Upper lobe of left lung (tissue), 6 donors: ENCODE data around the gene CCNY. TPM values are rescaled to one million over a fixed set of nuclear protein-coding genes. Genes with fewer than 3 reads are reported as not detected.

ENCODE experiments used
- ATAC-seq, 2 donors: fragments of 200-7000 bp; cut with Tn5 transposase; one replicate each; pipeline ENCODE4 v1.9.1; 2022; ENCODE audit warnings: mild to moderate bottlenecking in 2 of 2, moderate library complexity in 2 of 2; ENCODE audit not compliant: low FRiP score in 2 of 2
- DNase-seq, 2 donors: peaks; one replicate each; pipeline ENCODE4 v3.0.0-alpha.2; 2019 to 2020
- H3K27ac ChIP-seq, 4 donors: fragments of 200-600 bp; sonication (generic); one replicate each; pipeline ENCODE4 v1.5.1; 2016 to 2019
- H3K27me3 ChIP-seq, 4 donors: fragments of 200-600 bp; sonication (generic); one replicate each; pipeline ENCODE4 v1.5.1; 2017 to 2019
- H3K36me3 ChIP-seq, 4 donors: fragments of 200-600 bp; sonication (generic); one replicate each; pipeline ENCODE4 v1.5.1; 2016 to 2019
- H3K4me1 ChIP-seq, 4 donors: fragments of 200-600 bp; sonication (generic); one replicate each; pipeline ENCODE4 v1.5.1; 2018 to 2019
- H3K4me3 ChIP-seq, 4 donors: fragments of 200-600 bp; sonication (generic); one replicate each; pipeline ENCODE4 v1.5.1; 2017 to 2019; ENCODE audit warnings: mild to moderate bottlenecking in 2 of 4, moderate library complexity in 1 of 4
- H3K9me3 ChIP-seq, 4 donors: fragments of 200-600 bp; sonication (generic); one replicate each; pipeline ENCODE4 v1.5.1; 2018 to 2019
- EP300 ChIP-seq, 4 donors: sonication (generic); formaldehyde crosslinking; IDR thresholded peaks; one replicate each; pipeline ENCODE4 v1.5.1; 2017; ENCODE audit warnings: antibody characterized with exemption in 4 of 4, control low read depth in 2 of 4
- POLR2A ChIP-seq, 4 donors: fragments of 450-650 bp; IDR thresholded peaks; one replicate each; pipeline ENCODE4 v1.5.1; 2016 to 2017; ENCODE audit warnings: antibody characterized with exemption in 4 of 4, mild to moderate bottlenecking in 2 of 4
- POLR2AphosphoS5 ChIP-seq, 2 donors: sonication (generic); formaldehyde crosslinking; IDR thresholded peaks; one replicate each; pipeline ENCODE4 v1.5.1; 2017; ENCODE audit warnings: antibody characterized with exemption in 2 of 2
- WGBS, 2 donors: methylation state at CpG; one replicate each; pipeline ENCODE4 v1.1.5; 2017 to 2018; 5-methylcytosine and 5-hydroxymethylcytosine counted together
- total RNA-seq, 6 donors: library from RNA; depleted of rRNA in 4 of 6; stranded (reverse); fragments of >200 nt in 4 of 6; gene quantifications; one replicate each; pipeline versions ENCODE4 v1.1.0 to v1.2.1, GENCODE V29; 2016 to 2021
- TF ChIP-seq, protein P1 (sequence below), 6 experiments: fragments of 450-650 bp in 4 of 6; fragments of 200-600 bp in 2 of 6; sonication (generic) in 2 of 6; IDR thresholded peaks; one replicate each; pipeline ENCODE4 v1.5.1; 2016 to 2019; ENCODE audit warnings: antibody characterized with exemption in 6 of 6
- donor health status: DM: no; HTN: no; CAD: no; lungs with moderate emphysema.
- donor health status: DM: no; HTN: yes; CAD: no; lungs with severe emphysema.

CCNY gene
- total RNA-seq, 6 donors from 2014 or later, result 22.0 to 80.8 (median 52.5) TPM

DNA sequence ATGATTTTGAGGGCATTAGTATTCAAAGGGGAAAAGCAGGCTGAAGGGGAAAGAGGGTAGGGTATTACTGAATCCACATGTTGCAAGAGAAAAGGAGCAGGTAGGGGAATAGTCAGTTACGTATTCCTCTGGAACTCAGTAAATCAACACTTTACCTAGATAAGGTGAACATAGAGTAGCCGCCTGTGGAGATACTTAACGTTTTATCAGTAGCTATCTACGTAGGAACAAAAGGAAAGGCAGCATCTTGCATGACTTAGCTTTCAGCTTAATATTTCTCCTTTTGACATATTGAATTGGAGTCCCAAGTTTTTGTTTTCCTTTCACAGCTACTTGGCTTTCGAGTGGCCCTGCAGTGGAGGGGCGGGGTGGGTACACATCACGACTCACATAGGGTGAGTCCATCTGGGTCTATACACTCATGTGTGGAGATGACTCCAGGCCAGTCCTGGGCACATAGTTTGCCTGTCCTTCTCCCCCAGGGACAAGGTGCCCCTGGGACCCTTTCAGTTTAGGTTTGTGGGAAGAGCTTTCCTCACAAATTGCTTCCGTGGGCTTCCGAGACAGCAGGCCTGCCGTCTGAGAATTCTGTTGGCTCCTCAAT, 48.1 kb downstream of the CCNY start:
- DNase-seq, result no peak
- H3K36me3 ChIP-seq, result no peaks in the 10 kb centered on the region
- no peak overlapping the region for H3K4me3 ChIP-seq
- H3K4me1 ChIP-seq, result peaks cover 36 to 49% (median 43%) of the 10 kb centered on the region in 4 donors
- H3K9me3 ChIP-seq, result no peaks in the 10 kb centered on the region
- peak in 1 of 2 donors; percentile 49 for ATAC-seq
- WGBS, 2 donors, result 61 to 74% methylated on average over 10 of the region's 10 CpGs
- H3K27ac ChIP-seq, result peak overlapping the region in 3 of 4 donors; percentile 12 to 59 (median 23)
- no peaks in the 10 kb centered on the region for H3K27me3 ChIP-seq
- TF ChIP-seq POLR2A (IDR thresholded peaks at IDR 0.05) (no peak), EP300 (IDR thresholded peaks at IDR 0.05) (no peak), POLR2AphosphoS5 (IDR thresholded peaks at IDR 0.05) (no peak)
- TF ChIP-seq, protein P1, sequence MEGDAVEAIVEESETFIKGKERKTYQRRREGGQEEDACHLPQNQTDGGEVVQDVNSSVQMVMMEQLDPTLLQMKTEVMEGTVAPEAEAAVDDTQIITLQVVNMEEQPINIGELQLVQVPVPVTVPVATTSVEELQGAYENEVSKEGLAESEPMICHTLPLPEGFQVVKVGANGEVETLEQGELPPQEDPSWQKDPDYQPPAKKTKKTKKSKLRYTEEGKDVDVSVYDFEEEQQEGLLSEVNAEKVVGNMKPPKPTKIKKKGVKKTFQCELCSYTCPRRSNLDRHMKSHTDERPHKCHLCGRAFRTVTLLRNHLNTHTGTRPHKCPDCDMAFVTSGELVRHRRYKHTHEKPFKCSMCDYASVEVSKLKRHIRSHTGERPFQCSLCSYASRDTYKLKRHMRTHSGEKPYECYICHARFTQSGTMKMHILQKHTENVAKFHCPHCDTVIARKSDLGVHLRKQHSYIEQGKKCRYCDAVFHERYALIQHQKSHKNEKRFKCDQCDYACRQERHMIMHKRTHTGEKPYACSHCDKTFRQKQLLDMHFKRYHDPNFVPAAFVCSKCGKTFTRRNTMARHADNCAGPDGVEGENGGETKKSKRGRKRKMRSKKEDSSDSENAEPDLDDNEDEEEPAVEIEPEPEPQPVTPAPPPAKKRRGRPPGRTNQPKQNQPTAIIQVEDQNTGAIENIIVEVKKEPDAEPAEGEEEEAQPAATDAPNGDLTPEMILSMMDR (IDR thresholded peaks at IDR 0.05), result no peak

DNA sequence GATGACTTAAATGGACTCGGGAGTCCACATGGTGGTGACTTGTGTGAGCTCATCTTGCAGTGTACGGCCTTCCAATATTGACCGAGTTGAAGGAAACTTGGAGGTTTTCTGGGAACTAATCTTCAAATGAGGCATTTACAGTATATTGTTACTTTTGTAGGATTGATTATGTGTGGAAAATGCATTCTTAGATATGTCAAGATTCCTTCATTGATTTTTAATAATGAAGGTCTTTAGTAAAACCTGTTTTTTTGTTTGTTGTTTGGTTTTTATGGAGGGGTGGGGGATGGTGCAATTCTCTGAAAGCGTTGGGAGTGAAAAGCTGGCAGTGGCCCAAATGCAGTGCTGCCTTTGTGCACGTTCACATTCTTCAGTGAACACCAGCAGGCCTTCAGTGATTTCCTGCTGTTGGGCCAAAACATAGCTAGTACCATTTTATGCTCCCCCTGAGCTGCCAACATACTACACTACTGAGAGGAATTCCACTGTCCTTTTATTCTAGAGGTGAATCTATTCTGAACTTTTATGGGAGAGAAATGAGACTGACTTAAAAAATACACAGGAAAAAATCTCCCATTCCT, 50.4 kb downstream of the CCNY start:
- peaks cover 4 to 13% (median 8%) of the 10 kb centered on the region in 4 donors for H3K9me3 ChIP-seq
- 59 to 61% methylated on average over 5 of the region's 5 CpGs for WGBS, 2 donors
- peak overlapping the region in 2 of 4 donors; percentile 44 to 57 for H3K27ac ChIP-seq
- H3K4me1 ChIP-seq, result peaks cover 27 to 43% (median 35%) of the 10 kb centered on the region in 4 donors
- no peak for ATAC-seq
- TF ChIP-seq, protein P1 (IDR thresholded peaks at IDR 0.05), result no peak
- TF ChIP-seq POLR2AphosphoS5 (IDR thresholded peaks at IDR 0.05), result no peak
- TF ChIP-seq POLR2A (IDR thresholded peaks at IDR 0.05), result no peak
- no peak for TF ChIP-seq EP300 (IDR thresholded peaks at IDR 0.05)
- no peaks in the 10 kb centered on the region for H3K27me3 ChIP-seq
- DNase-seq, result no peak
- H3K36me3 ChIP-seq, result no peaks in the 10 kb centered on the region
- H3K4me3 ChIP-seq, result no peak overlapping the region

DNA sequence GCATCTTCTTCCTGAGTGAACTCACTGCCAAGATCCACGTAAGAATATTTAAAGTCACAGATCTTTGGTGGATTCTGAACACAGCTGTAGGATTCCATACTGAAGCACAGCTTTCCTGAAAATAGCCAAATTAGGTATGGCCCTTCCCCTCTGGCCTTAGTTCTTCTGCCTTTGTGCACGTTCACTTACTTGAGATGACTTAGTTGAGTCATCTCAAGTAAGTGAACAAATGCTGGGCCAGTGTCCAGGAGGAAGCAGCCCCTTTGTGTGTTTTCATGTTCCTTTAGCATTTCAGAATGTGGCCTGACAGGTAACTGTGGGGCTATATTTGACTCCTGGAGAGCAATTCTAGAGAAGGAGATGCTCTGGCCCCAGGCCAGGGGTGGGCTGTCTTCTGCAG, 51.5 kb downstream of the CCNY start:
- H3K4me1 ChIP-seq, result peaks cover 27 to 43% (median 37%) of the 10 kb centered on the region in 4 donors
- H3K27ac ChIP-seq, result peak overlapping the region in 1 of 4 donors; percentile 57
- WGBS, 2 donors, result 63 to 66% methylated on average over 2 of the region's 2 CpGs
- H3K9me3 ChIP-seq, result peaks cover 4 to 13% (median 8%) of the 10 kb centered on the region in 4 donors
- ATAC-seq, result no peak
- DNase-seq, result peak in 1 of 2 donors; percentile 41
- TF ChIP-seq POLR2A (IDR thresholded peaks at IDR 0.05), result no peak
- TF ChIP-seq, protein P1 (IDR thresholded peaks at IDR 0.05), result no peak
- no peak for TF ChIP-seq EP300 (IDR thresholded peaks at IDR 0.05)
- no peak for TF ChIP-seq POLR2AphosphoS5 (IDR thresholded peaks at IDR 0.05)
- H3K27me3 ChIP-seq, result no peaks in the 10 kb centered on the region
- no peak overlapping the region for H3K4me3 ChIP-seq
- H3K36me3 ChIP-seq, result no peaks in the 10 kb centered on the region

DNA sequence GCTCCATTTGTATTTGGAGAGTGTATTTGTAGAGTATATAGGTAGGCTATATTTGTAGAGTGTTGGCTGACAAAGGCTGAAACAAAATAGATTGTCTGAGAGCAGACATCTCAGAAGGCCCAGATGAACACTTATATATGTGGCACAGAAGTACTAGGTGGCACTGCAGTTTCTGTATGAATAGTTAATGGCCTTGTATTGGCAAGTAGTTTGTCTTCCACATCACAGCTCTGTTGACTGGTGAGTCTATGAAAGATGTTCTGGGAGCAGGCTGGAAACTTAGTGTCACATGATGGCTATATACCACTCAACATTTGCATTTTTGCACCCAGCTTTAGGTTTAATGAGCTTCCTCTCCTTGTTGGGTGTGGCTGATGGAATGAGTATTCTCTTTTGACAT, 51.9 kb downstream of the CCNY start:
- Histone ChIP-seq H3K27me3 (no peaks in the 10 kb centered on the region), H3K27ac (no peak overlapping the region), H3K4me3 (no peak overlapping the region), H3K4me1 (peaks cover 27 to 47% (median 39%) of the 10 kb centered on the region in 4 donors), H3K36me3 (no peaks in the 10 kb centered on the region), H3K9me3 (peaks cover 4 to 13% (median 8%) of the 10 kb centered on the region in 4 donors)
- TF ChIP-seq, protein P1 (IDR thresholded peaks at IDR 0.05), result no peak
- TF ChIP-seq EP300 (IDR thresholded peaks at IDR 0.05) (no peak), POLR2A (IDR thresholded peaks at IDR 0.05) (no peak), POLR2AphosphoS5 (IDR thresholded peaks at IDR 0.05) (no peak)
- DNase-seq (no peak), ATAC-seq (no peak)
